HG03342 (cell line): ENCODE measurements around the gene SNCB.
"Not testable (repeated sequence)": the region's sequence is repeated elsewhere in the genome, so short reads cannot be mapped to it uniquely, and the experiment has no call there.

Source experiments
- ATAC-seq: cut with Tn5 transposase; IDR thresholded peaks from one replicate; pipeline ENCODE4 v1.9.1; 2021; ENCODE audit warnings: mild to moderate bottlenecking, moderate library complexity; ENCODE audit not compliant: unreplicated experiment

Gene SNCB

DNA sequence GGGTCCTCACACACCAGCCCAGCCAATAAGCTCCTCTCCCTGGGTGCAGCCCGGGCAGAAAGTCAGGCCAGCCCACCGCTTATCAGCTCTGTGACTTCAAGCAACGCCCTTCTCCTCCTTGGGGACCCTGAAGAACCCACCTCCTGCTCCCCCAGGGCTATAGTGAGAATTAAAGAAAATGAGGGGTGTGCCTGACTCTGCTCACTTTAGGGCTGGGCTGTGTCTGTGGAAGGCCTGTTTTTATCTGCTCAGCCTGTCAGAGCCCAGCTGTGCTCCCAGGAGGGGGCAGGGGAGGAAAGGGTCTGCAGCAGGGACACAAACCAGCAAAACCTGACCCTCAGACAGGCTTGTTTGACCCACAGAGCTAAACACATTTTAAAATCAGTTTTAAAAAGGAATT is 24.3 kb downstream of the SNCB start:
- ATAC-seq: no peak

DNA sequence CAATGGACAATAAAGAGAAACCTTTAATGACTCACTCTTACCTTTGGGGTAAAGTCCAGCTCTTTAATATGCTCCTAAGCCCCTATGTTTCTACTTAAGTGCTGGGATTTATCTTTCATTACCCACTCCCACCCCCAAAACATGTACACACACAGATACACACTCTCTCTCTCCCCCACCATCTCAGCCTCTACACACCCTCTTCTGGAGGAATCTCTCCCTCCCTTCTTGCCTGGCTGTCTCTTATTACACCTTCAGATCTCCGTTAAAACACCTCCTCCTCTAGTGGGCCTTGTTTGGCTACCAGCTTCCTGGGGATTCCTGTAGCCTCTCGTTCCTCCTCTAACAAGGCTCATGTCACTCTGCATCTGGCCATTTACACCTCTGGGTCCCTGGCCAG is 27.2 kb downstream of the SNCB start:
- ATAC-seq: no peak

DNA sequence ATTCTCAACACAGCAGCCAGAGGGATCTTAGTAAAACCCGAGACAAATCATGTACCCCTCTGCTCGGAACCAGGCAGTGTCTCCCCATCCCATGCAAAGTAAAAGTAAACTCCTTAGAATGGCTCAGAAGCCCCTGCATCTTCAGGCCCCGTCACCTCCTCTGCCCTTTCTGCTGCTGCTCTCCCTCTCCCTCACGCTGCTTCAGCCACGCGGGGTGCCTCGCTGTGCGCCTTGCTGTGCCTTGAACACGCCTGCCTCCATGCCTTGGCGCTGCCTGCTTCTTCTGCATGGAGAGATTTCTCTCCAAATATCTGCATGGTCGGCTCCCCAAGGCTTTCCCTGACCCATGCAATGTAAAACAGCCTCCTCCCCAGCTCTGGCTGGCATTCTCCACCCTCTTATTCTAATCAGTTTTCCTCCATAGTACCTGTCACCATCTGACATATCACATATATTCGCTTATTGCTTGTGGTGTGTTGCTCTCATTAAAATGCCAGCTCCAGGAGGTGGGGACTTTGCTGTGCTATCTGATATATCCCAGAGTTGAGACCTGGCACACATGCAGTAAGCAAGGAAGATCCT is 28.3 kb downstream of the SNCB start:
- ATAC-seq: no peak

DNA sequence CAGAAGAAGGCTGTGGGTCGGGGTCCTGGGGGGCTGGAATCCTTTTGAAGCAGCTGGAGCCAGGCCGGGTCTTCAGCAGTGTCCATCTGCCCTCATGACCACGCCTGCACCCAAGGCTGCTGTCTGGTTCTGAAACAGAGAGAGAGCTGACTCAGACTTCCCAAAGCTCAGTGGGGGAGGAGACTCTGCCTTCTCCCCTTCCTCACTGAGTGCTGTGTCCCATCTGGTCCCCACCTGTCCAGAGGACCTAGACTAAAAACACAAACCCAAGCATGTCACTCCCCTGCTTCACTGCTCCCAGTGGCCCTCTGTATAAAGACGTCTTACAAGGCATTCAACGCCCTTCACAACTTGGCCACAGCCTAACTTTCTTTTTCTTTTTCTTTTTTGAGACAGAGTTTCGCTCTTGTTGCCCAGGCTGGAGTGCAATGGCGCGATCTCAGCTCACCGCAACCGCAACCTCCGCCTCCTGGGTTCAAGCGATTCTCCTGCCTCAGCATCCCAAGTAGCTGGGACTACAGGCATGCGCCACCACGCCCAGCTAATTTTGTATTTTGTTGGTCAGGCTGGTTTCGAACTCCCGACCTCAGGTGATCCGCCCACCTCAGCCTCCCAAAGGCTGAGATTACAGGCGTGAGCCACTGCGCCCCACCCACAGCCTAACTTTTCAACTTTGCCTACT is 30.4 kb downstream of the SNCB start:
- ATAC-seq: not testable (repeated sequence)

DNA sequence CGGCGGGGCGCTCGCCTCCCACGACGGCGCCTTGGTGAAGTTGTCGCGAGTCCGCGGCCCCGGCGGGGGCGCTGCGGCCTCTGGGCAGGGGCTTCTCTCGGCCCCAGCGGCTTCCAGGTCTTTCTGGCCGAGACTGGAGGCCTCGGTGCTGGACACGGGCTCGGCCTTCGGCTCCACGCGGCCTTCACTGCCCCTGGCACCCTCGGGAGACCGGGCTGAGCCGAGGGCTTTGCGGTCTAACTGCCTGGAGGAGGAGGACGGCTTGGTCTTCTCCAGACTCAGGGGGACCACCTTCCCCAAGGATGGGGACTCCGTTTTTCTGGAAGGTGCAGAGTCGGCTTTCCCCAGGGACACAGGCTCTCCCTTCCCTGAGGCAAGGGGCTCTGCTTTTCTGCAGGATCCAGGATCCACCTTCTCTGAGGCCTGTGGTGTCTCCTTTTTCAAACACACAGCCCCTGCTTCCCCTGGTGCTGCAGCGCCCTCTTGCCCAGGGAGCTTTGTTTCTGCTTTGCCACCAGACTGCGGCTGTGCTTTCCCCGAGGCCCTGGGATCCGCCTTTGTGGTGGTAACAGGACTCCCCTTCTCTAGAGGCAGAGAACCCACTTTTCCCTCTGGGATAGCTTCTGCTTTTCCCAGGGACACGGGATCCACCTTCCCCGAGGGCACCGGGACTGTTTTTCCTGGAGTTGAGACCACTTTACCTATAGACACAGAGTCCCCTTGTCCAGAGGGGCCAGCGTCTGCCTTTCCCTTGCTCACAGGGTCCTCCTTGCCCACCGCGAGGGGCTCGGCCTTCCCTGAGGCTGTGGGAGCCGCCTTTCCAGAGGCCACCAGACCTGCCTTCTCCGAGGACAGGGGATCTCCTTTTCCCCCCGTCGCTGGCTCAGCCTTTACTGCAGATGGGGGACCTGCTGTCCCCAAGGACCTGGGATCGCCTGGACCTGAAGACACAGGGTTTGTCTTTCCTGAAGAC is 32.6 kb downstream of the SNCB start:
- no peak for ATAC-seq

DNA sequence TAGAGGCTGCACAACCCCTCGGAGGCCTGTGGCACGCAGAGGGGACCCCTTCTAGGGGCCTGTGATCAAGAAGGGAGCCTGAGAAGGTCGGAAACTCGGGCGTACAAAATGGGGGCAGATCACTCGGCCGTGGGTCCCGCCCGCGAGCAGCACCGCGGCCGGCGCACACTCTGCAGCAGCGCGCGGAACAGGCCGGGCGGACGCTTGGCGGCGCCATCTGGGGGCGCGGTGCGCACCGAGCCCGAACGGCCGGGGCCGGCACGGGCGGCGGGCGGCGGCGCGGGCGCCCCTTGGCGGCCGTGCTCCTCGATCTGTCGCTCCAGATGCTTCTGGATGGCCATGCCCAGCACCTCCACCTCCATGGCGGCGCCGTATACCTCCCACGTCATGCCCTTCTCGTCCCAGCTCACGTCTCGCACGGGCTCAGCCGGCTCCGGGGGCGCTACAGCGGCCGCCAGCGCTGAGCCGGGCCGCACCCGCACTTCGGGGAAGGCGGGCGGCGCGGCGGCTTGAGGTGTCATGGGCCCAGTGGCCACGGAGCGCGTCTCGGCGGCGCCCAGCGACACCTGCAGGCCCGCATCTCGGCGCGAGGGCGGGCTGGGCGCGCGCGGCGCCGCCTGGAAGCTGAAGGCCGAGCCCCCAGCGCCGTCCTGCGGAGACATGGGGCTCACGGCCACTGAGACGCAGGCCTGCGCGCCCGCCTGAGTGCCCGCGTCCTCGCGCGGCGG is 33.5 kb downstream of the SNCB start:
- ATAC-seq: peak; percentile 64

DNA sequence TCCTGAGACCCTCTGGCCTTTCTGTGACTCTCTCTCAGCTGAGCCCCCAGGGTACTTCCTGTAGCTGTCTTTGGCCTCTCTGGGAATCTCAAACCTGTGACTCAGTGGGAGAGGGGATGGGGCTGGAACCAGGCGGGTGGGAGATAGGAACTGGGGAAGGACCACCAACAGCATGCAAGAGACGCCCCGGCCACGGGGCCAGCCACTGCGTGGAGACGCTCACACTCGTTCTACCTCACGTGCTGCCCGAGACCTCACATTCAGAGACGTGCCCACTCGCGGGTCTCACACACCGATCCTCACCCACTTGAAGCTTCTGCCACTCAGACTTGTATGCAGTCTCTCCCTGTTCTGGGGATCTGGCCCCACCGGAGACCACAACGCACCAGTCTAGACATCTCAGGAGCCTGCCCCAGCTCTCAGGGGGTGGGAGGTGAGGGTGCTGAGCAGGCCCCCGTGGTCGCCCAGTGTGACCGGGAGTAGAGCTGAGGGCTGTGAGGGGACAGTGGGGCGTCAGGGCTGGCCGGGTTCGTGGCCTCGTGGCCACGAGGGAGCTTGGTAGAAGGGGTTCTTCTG is 34.2 kb downstream of the SNCB start:
- ATAC-seq: no peak

DNA sequence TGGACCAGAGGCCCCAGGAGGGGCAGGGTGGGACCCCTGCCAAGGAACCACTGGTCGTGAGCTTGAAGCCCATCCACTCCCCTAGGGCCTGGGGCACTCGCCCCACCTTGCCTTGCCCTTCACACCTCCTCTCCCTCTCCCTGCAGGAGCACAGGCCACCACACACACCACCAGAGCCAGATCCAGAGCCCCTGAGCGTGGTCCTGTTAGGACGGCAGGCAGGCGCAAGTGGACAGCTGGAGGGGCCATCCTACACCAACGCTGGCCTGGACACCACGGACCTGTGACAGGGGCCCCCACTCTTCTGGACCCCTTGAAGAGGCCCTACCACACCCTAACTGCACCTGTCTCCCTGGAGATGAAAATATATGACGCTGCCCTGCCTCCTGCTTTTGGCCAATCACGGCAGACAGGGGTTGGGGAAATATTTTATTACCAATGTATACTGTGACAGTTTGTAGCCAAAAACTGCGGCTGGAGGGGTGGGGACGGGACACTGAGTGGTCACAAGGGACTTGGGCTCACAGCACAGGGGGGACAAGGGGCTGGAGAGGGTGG is 34.9 kb downstream of the SNCB start:
- no peak for ATAC-seq

DNA sequence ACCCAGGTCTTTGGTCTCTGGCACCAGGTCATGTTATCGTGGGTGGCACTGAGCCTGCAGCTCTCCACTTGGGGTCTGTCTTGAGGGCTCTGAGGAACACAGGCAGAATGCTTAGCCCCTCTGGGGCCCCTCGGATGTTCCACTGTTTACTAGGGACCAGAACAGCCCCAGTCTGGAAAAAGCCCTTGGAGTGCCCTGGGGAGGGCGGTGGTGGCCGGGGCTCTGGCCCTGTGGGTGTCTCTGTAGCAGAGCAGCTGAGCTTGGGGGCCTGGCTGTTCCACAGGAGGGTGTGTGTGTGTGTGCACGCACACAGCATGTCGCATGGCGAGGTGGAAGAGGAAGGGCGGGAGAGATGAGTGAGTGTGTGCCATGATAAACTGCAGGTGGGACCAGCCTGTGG is 35.8 kb downstream of the SNCB start:
- no peak for ATAC-seq

DNA sequence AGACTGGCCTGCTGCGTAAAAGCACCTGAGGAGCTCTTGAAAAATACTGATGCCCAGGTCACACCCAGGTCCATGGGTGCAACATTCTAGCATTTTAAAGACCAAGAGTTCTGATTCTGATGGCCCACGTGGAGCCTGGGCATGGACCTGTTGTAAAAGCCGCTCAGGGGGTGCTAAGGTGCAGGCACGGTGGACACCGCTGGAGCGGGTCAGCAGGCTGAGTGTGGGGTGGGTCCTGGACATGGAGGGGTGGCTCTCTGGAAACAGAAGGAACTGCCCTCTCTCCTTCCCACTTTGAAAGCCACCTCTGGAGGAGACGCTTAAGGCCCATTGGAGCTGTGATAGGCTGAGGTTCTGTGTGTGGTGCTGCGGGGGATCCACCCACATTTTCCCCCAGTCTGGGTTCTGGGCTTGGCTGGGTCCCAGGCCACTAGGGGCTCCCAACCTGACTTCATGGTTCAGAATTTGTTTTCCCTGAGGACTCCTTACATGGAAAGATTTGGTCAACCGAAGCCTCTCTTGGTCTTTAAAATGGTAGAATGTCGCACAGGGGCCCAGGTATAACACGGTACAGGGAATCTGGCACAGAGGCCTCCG is 37.0 kb downstream of the SNCB start:
- no peak for ATAC-seq

DNA sequence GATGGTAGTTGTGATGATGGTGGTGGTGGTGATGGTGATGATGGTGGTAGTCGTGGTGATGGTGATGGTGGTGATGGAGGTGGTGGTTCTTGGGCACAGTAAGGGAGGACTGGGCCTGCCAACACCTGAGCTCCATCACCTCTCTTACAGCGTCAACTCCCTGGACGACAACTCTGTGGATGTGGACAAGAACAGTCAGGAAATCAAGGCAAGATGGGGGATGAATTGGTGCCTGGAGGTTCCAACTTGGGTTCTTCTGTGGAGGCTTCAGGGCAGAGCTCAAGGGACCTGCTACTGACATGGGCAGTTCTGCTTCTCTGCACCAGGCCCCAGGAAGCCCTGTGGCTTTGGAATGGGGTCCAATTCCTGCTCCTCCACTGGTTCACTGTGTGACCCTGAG is 37.8 kb downstream of the SNCB start:
- ATAC-seq: no peak

DNA sequence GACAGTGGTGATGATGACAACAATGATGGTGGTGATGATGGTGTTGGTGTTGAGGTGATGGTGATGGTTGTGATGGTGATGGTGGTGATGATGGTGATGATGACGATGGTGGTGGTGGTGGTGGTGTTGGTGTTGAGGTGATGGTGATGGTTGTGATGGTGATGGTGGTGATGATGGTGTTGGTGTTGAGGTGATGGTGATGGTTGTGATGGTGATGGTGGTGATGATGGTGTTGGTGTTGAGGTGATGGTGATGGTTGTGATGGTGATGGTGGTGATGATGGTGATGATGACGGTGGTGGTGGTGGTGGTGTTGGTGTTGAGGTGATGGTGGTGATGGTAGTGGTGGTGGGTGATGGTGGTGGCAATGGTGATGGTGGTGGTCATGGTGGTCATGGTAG is 38.7 kb downstream of the SNCB start:
- not testable (repeated sequence) for ATAC-seq

DNA sequence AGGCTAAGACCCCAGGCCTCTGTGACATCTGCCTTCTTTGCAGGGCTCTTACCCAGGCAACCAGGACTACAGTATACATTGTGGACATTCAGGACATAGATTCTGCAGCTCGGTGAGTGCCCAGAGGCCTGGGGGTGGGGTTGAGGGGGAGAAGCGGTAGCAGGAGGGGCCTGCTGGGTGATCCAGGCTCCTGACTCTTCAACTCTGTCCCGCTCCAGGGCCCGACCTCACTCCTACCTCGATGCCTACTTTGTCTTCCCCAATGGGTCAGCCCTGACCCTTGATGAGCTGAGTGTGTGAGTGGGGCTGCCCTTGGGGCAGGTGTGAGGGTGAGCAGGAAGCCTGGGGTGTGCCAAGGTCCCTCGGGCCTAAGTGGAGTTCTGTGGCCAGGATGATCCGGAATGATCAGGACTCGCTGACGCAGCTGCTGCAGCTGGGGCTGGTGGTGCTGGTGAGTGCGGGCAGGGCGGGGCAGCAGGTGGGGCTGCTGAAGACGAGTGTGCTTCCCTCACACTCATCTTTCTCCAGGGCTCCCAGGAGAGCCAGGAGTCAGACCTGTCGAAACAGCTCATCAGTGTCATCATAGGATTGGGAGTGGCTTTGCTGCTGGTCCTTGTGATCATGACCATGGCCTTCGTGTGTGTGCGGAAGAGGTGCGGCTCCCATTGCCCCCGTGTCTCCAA is 40.2 kb downstream of the SNCB start:
- no peak for ATAC-seq

DNA sequence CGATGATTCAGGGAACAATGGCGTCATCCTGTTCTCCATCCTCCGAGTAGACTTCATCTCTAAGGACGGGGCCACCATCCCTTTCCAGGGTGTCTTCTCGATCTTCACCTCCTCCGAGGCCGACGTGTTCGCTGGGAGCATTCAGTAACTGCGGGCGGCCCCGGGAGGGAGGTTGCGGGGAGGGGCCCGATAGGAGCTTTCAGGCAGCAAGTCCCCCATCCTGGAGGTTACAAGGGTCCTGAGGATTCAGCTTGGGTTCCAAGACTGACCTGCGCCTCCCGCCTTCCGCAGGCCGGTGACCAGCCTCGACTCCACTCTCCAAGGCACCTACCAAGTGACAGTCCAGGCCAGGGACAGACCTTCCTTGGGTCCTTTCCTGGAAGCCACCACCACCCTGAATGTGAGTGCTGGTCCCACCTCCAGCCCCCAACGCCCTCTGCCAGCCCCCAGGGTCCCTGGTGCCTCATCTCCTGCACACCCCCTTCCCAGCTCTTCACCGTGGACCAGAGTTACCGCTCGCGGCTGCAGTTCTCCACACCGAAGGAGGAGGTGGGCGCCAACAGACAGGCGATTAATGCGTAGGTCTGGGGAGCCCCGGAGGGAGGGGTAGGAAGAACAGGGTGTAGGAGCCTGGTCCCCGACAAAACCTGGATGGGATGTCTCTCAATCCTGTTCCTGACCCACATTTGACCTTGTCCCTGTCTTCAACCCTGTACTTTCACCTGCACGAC is 41.1 kb downstream of the SNCB start:
- ATAC-seq: no peak

DNA sequence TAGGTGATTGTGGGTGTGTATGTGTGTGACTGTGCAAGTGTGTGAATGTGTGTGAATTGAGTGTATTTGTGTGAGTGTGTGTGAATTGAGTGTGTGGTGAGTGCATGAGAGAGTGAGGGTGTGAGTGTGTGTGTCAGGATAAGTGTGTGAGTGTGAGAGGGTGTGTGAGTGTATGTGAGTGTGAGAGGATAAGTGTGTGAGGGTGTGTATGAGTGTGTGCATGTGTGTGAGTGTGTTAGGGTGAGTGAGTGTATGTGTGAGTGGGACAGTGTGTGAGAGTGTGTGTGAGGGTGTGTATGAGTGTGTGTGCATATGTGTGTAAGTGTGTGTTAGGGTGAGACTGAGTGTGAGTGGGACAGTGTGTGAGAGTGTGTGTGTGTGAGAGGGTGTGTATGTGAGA is 42.0 kb downstream of the SNCB start:
- ATAC-seq: no peak

DNA sequence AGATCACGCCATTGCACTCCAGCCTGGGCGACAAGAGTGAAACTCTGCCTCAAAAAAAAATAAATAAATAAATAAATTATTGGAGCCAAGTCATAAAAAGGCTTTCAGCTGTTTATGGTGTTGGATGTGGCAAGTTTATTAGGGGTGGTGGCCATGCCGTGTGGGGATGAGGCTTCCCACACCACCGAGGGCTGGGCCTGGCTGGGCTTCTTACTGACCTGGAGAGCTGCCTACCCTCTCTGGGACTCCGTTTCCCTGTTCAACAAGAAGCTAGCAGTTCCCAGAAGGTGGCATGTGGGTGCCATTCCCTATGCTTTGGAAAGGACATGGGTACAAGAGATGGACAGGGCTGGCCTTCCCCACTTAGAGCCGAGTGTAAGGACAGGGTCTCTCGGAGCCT is 42.9 kb downstream of the SNCB start:
- no peak for ATAC-seq

DNA sequence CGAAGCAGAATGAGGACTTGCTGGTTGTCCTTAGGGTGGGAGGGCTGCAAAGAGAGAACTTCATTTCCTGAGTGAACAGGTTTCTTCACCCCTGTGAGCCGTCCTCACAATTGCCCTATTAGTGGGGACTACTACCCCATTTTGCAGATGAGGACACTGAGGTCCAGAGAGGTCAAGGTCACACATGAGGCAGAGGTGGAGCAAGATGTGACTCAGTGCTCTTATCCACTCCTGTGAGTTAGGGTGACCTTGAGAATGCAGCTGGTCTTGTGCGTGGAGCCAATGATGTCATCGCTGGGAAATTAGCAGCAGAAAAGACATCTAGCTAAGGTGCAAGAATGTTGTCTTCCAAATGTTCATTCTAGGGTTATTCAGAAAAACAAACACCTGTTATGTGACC is 47.3 kb downstream of the SNCB start:
- no peak for ATAC-seq

DNA sequence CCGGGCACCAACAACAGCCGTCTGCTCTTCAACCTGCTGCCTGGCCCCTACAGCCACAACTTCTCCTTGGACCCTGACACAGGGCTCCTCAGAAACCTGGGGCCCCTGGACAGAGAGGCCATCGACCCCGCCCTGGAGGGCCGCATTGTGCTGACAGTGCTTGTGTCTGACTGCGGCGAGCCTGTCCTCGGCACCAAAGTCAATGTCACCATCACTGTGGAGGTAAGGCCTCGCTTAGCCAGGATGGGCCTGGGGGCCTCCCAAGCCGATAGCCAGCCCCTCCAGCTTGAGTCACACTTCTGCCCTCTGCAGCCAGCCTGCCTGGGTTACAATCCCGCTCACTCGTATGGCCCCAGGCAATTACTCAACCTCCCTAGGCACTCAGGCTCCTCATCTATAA is 49.0 kb downstream of the SNCB start:
- no peak for ATAC-seq

DNA sequence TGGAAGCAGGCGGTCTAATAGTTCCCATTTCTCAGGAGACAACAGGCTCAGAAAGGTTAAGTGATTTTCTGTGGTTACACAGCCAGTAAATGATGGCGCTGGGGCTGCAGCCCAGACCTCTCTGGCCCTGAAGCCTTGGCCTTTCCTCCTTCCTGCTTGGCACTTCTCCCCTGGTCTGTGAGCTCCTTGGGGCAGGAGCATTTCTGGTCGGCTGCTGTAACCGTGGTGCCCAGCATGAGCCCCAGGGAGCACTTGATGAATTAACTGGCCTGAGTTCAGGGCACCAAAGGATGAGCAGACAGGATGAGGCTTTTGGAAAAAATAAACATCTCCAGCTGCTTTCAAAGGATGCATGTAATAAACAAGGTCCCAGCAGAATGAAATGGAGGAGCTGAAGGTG is 51.0 kb downstream of the SNCB start:
- ATAC-seq: no peak
